CD8-positive, alpha-beta memory T cell (primary cell): ENCODE results near the gene ARL11. TPM values are rescaled to one million over a fixed set of nuclear protein-coding genes. Genes with fewer than 3 reads are reported as not detected.

Source experiments
- CTCF ChIA-PET: fragments of 350-600 bp; sonication (Branson Sonifier 250); formaldehyde crosslinking; loops from one replicate; lab custom pipeline; 2021; ENCODE audit warnings: antibody characterized with exemption; lab: Charles Lee
- POLR2A ChIA-PET: fragments of 350-600 bp; sonication (Branson Sonifier 250); formaldehyde crosslinking; loops from one replicate; lab custom pipeline; 2021; ENCODE audit warnings: antibody characterized with exemption; lab: Charles Lee
- DNase-seq, 5 donors: peaks; one replicate each; pipeline versions ENCODE4 v3.0.0 to v3.0.0-alpha.2; 2020 to 2022; ENCODE audit warnings: mixed read lengths in 1 of 5
- H3K27ac ChIP-seq: one replicate; pipeline ENCODE4 v1.7.0; 2013; ENCODE audit warnings: low read depth, mild to moderate bottlenecking, low read length, moderate library complexity
- H3K27me3 ChIP-seq: 2 replicates; pipeline ENCODE4 v1.7.0; 2013; ENCODE audit warnings: low read length, mild to moderate bottlenecking; ENCODE audit not compliant: insufficient read depth, poor library complexity, severe bottlenecking
- H3K36me3 ChIP-seq: 2 replicates; pipeline ENCODE4 v1.7.0; 2013; ENCODE audit warnings: mild to moderate bottlenecking, low read length, moderate library complexity; ENCODE audit not compliant: insufficient read depth
- H3K4me1 ChIP-seq: 2 replicates; pipeline ENCODE4 v1.7.0; 2013; ENCODE audit warnings: mild to moderate bottlenecking, low read length, moderate library complexity; ENCODE audit not compliant: insufficient read depth
- H3K4me3 ChIP-seq: 2 replicates; pipeline ENCODE4 v1.7.0; 2013; ENCODE audit warnings: mild to moderate bottlenecking, low read length
- H3K9me3 ChIP-seq: 2 replicates; pipeline ENCODE4 v1.7.0; 2013; ENCODE audit warnings: mild to moderate bottlenecking, low read length
- H3K27ac Mint-ChIP-seq, 8 donors: one replicate each; pipeline ENCODE4 v1.8.0; 2020 to 2021; ENCODE audit warnings: mixed read lengths in 8 of 8, mild to moderate bottlenecking in 6 of 8, inconsistent platforms in 3 of 8, moderate library complexity in 3 of 8
- H3K27me3 Mint-ChIP-seq, 2 donors: one replicate each; pipeline ENCODE4 v1.8.0; 2020 to 2021; ENCODE audit warnings: mixed read lengths in 2 of 2, mild to moderate bottlenecking in 1 of 2, moderate library complexity in 1 of 2
- H3K36me3 Mint-ChIP-seq, 3 donors: one replicate each; pipeline ENCODE4 v1.8.0; 2020 to 2021; ENCODE audit warnings: mixed read lengths in 3 of 3, inconsistent platforms in 1 of 3, mild to moderate bottlenecking in 1 of 3
- H3K4me1 Mint-ChIP-seq, 3 donors: one replicate each; pipeline ENCODE4 v1.8.0; 2020 to 2021; ENCODE audit warnings: mixed read lengths in 3 of 3, inconsistent platforms in 1 of 3, mild to moderate bottlenecking in 1 of 3
- H3K4me3 Mint-ChIP-seq, 7 donors: one replicate each; pipeline ENCODE4 v1.8.0; 2020 to 2021; ENCODE audit warnings: mixed read lengths in 7 of 7, mild to moderate bottlenecking in 6 of 7, moderate library complexity in 4 of 7, inconsistent platforms in 2 of 7
- H3K9me3 Mint-ChIP-seq, 5 donors: one replicate each; pipeline ENCODE4 v1.8.0; 2020 to 2022; ENCODE audit warnings: mixed read lengths in 5 of 5, mild to moderate bottlenecking in 3 of 5, moderate library complexity in 2 of 5, inconsistent platforms in 1 of 5
- polyA plus RNA-seq: library from polyadenylated mRNA; unstranded; fragments of 300-500 nt; fragmentation: Illumina TruSeq; gene quantifications from one replicate; pipeline ENCODE4 v1.2.3, GENCODE V29; 2021
- total RNA-seq, 2 experiments: library from RNA; stranded (reverse); gene quantifications; one replicate each; pipeline ENCODE4 v1.2.3, GENCODE V29; 2021

ARL11 gene
- total and polyA plus RNA-seq, 3 experiments from 2014 or later: 0.20 to 0.38 (median 0.31) TPM

DNA sequence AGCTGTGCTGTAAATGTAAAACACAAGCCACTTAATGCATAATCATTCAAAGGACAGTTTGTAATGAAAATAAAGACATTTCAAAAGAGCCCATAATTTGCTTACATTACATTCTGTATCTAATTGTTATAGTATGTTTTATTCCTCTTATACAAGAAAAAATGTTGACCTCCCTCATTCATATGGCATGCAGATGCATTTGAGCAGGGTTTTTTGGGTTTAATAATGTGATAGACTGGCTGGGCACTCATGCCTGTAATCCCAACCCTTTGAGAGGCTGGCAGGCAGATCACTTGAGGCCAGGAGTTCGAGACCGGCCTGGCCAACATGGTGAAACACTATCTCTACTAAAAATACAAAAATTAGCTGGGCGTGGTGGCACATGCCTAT, 11.6 kb upstream of the ARL11 start:
- Histone ChIP-seq H3K36me3 (no peaks in the 10 kb centered on the region), H3K4me3 (no peak overlapping the region), H3K9me3 (no peaks in the 10 kb centered on the region), H3K4me1 (no peaks in the 10 kb centered on the region), H3K27ac (no peak overlapping the region), H3K27me3 (no peaks in the 10 kb centered on the region)
- H3K27me3 Mint-ChIP-seq: peaks cover 2 to 5% of the 10 kb centered on the region in 2 donors
- H3K4me3 Mint-ChIP-seq: no peak overlapping the region
- no peak for DNase-seq
- POLR2A ChIA-PET: no interaction called here
- peaks cover 0 to under 1% (median 0%) of the 10 kb centered on the region in 3 donors for H3K36me3 Mint-ChIP-seq
- H3K9me3 Mint-ChIP-seq: peaks cover 0 to 3% (median 0%) of the 10 kb centered on the region in 5 donors
- CTCF ChIA-PET: no interaction called here
- peaks cover 0 to 4% (median 4%) of the 10 kb centered on the region in 3 donors for H3K4me1 Mint-ChIP-seq
- H3K27ac Mint-ChIP-seq: no peak overlapping the region

DNA sequence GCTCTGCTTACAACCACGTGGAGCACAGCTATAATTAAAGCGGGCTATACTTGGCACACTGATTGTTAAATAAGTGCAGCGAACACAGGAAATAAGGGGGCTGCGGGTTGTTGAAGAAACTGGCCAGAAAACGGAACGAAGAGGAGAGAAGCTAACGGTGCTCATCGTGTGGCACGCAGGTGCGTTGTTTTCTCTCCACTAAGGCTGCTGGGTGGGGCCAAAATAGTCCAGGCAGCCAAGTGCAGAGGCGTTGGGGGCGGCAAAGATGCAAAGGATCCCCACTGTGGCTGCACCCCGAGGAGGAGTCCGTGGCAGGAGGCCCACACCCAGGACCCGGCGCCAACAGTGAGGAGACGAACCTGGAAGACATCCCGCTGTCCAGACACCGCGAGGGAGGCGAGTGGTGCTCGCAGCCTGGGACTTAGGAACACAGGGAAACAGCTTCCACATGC, 8.1 kb upstream of the ARL11 start:
- Histone ChIP-seq H3K27ac (no peak overlapping the region), H3K27me3 (no peaks in the 10 kb centered on the region), H3K4me1 (no peaks in the 10 kb centered on the region), H3K36me3 (no peaks in the 10 kb centered on the region), H3K4me3 (no peak overlapping the region), H3K9me3 (no peaks in the 10 kb centered on the region)
- Mint-ChIP-seq H3K36me3 (no peaks in the 10 kb centered on the region), H3K27ac (peak overlapping the region in 1 of 8 donors; percentile 63), H3K4me1 (peaks cover 0 to 4% (median 4%) of the 10 kb centered on the region in 3 donors), H3K4me3 (peak overlapping the region in 4 of 7 donors; percentile 20 to 77 (median 48)), H3K9me3 (no peaks in the 10 kb centered on the region), H3K27me3 (peaks cover 0 to 8% of the 10 kb centered on the region in 2 donors)
- CTCF ChIA-PET: no interaction called here
- POLR2A ChIA-PET: interaction anchor here (0.7 kb wide), 1 partner anchor 53 kb away, joined by 6 read pairs; no protein-coding TSS in a partner anchor
- peak in 1 of 5 donors; percentile 22 for DNase-seq

DNA sequence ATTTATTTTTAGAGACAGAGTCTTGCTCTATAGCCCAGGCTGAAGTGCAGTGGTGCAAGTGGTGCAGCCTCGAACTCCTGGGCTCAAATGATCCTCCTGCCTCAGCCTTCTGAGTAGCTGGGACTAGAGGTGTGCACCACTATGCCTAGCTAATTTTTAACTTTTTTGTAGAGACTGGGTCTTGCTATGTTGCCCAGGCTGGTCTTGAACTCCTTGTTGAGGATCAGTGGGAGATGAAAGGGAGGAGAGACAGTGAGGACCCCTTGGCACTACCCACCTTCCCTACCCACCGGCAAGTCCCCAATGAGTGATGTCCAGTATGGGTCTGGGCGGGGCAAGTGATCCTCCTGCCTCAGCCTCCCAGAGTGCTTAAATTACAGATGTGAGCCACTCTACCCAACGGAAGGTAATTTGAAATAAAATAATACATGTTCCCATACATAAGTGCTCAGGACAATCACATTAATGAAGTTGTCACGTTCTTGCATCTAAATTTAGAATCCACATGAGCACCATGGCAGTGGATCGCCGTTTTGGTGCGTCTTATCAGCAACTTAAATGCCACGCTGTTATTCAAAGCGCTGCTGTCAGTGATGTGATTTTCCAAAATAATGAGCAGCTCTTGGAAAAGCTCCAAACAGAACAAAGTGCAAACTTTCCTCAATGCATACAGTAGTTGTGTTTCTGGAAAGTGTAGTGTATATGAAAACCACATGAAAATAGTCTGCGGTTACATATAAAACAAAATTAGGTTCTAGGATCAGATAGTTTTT, 5.9 kb upstream of the ARL11 start:
- H3K9me3 Mint-ChIP-seq: no peaks in the 10 kb centered on the region
- peaks cover 0 to 4% (median 4%) of the 10 kb centered on the region in 3 donors for H3K4me1 Mint-ChIP-seq
- no peaks in the 10 kb centered on the region for H3K36me3 Mint-ChIP-seq
- H3K27ac ChIP-seq: no peak overlapping the region
- no peak for DNase-seq
- H3K27ac Mint-ChIP-seq: no peak overlapping the region
- CTCF ChIA-PET: no interaction called here
- peaks cover 2 to 8% of the 10 kb centered on the region in 2 donors for H3K27me3 Mint-ChIP-seq
- H3K9me3 ChIP-seq: no peaks in the 10 kb centered on the region
- H3K27me3 ChIP-seq: no peaks in the 10 kb centered on the region
- H3K4me3 ChIP-seq: no peak overlapping the region
- POLR2A ChIA-PET: no interaction called here
- no peak overlapping the region for H3K4me3 Mint-ChIP-seq
- H3K4me1 ChIP-seq: no peaks in the 10 kb centered on the region
- no peaks in the 10 kb centered on the region for H3K36me3 ChIP-seq

DNA sequence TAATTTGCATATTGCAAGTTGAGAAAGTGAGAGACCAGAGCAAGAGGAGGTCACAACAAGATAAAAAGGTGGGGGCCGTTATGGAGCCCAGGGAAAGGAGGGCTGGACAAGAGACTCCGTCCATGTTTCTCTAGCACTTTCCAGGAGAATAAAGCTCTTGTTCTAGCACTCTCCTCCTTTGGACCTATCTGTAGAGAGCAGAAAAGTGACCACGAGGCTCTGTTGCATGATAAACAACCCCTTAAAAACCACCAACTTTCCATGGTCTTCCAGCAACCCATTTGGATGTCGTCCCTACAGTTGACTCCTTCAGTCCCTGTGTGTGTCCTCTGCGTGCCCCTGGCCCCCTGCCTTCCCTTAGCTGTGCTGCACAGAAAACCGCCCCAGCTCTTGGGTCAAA, 4.1 kb upstream of the ARL11 start:
- Histone ChIP-seq H3K36me3 (no peaks in the 10 kb centered on the region), H3K9me3 (no peaks in the 10 kb centered on the region), H3K27me3 (no peaks in the 10 kb centered on the region), H3K4me1 (peaks cover 11% of the 10 kb centered on the region), H3K27ac (no peak overlapping the region), H3K4me3 (no peak overlapping the region)
- Mint-ChIP-seq H3K27ac (no peak overlapping the region), H3K4me1 (peaks cover 6 to 15% (median 12%) of the 10 kb centered on the region in 3 donors), H3K9me3 (no peaks in the 10 kb centered on the region), H3K27me3 (peaks cover 3 to 4% of the 10 kb centered on the region in 2 donors), H3K36me3 (no peaks in the 10 kb centered on the region), H3K4me3 (no peak overlapping the region)
- POLR2A ChIA-PET: no interaction called here
- CTCF ChIA-PET: no interaction called here
- no peak for DNase-seq

DNA sequence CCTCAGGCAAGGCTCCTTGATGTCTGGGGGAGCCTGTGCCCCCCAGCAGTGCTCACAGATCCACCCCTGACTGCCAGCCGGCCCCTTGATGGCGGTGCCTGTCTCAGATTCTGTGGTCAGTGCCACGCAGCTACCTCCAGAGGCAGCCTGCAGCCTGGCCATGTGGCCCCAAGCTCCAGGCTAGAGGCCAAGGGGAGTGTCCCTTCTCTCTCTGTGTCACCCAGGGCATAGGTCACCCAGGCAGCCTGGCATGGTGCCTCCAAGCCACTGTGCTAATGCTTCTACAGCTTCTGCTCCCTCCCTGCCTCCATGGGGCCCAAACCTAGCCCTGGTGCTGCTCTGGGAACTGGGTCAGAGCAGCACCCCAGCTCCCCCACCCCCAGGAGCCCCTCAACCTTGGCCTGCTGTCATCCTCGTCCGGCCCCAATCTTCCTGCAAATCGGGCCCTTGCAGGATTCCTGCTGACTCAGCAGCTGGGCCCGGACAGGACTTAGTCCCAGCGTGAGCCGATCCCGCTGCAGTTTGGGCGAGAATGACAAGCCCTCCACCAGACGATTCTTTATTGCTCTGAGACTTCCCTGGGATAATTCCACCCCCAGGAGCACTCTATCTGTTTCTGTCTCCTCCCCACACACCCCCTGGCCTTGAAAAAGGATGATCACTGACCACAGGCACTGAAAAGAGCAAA, 2.8 kb upstream of the ARL11 start:
- POLR2A ChIA-PET: no interaction called here
- peak overlapping the region in 1 of 8 donors; percentile 84 for H3K27ac Mint-ChIP-seq
- CTCF ChIA-PET: no interaction called here

DNA sequence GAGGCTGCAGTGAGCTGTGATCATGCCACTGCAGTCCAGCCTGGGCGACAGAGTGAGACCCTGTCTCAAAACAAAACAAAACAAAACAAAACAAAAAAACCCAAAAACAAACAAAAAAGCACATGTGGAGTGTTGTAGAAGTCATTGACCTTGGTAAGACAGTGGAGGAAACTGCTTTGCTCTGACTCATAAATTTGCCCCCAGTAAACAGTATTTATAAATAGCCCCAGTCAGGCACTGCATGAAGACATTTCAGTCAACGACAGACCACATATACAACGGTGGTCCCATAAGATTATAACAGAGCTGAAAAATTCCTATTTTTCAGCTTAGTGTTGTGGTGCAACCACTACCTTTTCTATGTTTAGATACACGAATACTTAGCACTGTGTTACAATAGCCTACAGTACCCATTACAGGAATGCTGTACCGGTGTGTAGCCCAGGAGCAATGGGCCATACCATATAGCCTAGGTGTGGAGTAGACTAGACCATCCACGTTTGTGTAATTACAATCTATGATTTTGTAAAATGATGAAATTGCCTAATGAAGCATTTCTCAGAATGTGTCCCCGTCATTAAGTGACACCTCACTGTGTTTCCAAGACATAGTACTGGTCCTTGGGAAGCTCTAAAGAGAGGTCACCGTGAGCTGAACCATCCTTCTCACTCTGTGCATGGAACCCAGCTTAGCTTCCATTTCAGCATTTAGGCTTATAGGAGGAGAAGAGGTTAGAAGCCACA, 1.1 kb downstream of the ARL11 start:
- POLR2A ChIA-PET: no interaction called here
- no peak overlapping the region for H3K4me3 ChIP-seq

More for the DNA sequence above, 2.8 kb upstream of the ARL11 start:
- Histone ChIP-seq H3K27ac (no peak overlapping the region), H3K9me3 (no peaks in the 10 kb centered on the region), H3K27me3 (no peaks in the 10 kb centered on the region), H3K36me3 (no peaks in the 10 kb centered on the region), H3K4me3 (no peak overlapping the region), H3K4me1 (peaks cover 11% of the 10 kb centered on the region)
- no peaks in the 10 kb centered on the region for H3K36me3 Mint-ChIP-seq
- H3K4me3 Mint-ChIP-seq: no peak overlapping the region
- H3K9me3 Mint-ChIP-seq: no peaks in the 10 kb centered on the region
- no peak for DNase-seq
- H3K4me1 Mint-ChIP-seq: peaks cover 7 to 14% (median 9%) of the 10 kb centered on the region in 3 donors
- H3K27me3 Mint-ChIP-seq: peaks cover 3 to 4% of the 10 kb centered on the region in 2 donors

DNA sequence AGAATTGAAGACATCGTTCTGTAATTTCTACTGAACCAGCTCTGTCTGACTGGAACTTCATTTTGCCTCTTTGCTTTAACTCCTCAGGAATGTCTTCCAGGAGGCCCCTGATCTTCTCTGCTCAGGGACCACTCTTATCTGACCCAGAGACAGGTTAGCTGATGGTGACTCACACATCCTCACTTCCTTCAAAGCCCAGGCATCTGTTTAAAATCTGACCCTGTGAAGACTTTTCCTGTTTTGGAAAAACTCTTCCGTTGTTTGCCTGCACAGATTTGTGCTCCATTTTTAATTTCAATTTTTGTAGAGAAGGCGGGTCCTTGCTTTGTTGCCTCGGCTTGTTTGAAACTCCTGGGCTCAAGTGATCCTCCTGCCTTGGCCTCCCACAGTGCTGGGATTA, 1.6 kb downstream of the ARL11 start:
- ChIA-PET CTCF (no interaction called here), POLR2A (interaction anchor here (0.5 kb wide), 1 partner anchor 501 kb away, joined by 5 read pairs; no protein-coding TSS in a partner anchor)
- no peak overlapping the region for H3K27ac ChIP-seq
- no peaks in the 10 kb centered on the region for H3K27me3 ChIP-seq
- no peak for DNase-seq
- no peaks in the 10 kb centered on the region for H3K9me3 Mint-ChIP-seq
- no peak overlapping the region for H3K4me3 ChIP-seq
- H3K4me1 ChIP-seq: peaks cover 11% of the 10 kb centered on the region
- no peak overlapping the region for H3K4me3 Mint-ChIP-seq
- H3K36me3 ChIP-seq: no peaks in the 10 kb centered on the region
- peaks cover 8 to 18% (median 13%) of the 10 kb centered on the region in 3 donors for H3K4me1 Mint-ChIP-seq
- peaks cover 0 to 4% of the 10 kb centered on the region in 2 donors for H3K27me3 Mint-ChIP-seq
- no peaks in the 10 kb centered on the region for H3K36me3 Mint-ChIP-seq
- no peaks in the 10 kb centered on the region for H3K9me3 ChIP-seq
- H3K27ac Mint-ChIP-seq: peak overlapping the region in 1 of 8 donors; percentile 47

More for the DNA sequence above, 1.1 kb downstream of the ARL11 start:
- no peaks in the 10 kb centered on the region for H3K27me3 ChIP-seq
- Mint-ChIP-seq H3K4me3 (peak overlapping the region in 3 of 7 donors; percentile 38 to 71 (median 43)), H3K27ac (peak overlapping the region in 1 of 8 donors; percentile 4), H3K27me3 (peaks cover 0 to 4% of the 10 kb centered on the region in 2 donors), H3K36me3 (no peaks in the 10 kb centered on the region), H3K9me3 (no peaks in the 10 kb centered on the region), H3K4me1 (peaks cover 7 to 14% (median 9%) of the 10 kb centered on the region in 3 donors)
- CTCF ChIA-PET: no interaction called here
- H3K36me3 ChIP-seq: no peaks in the 10 kb centered on the region
- peaks cover 11% of the 10 kb centered on the region for H3K4me1 ChIP-seq
- no peak overlapping the region for H3K27ac ChIP-seq
- H3K9me3 ChIP-seq: no peaks in the 10 kb centered on the region
- DNase-seq: no peak
